B cell (primary cell): ENCODE data around the gene PIWIL1. TPM values are rescaled to one million over a fixed set of nuclear protein-coding genes. Genes with fewer than 3 reads are reported as not detected.

Experiments
- ATAC-seq: fragments of 200-7000 bp; cut with Tn5 transposase; one replicate; pipeline ENCODE4 v1.10.0; 2021; ENCODE audit warnings: low read depth, mild to moderate bottlenecking, moderate number of reproducible peaks, moderate library complexity
- CTCF ChIA-PET: fragments of 350-600 bp; sonication (Branson Sonifier 250); formaldehyde crosslinking; loops from one replicate; lab custom pipeline; 2021; ENCODE audit warnings: antibody characterized with exemption, inconsistent platforms; lab: Charles Lee
- POLR2A ChIA-PET: fragments of 350-600 bp; sonication (Branson Sonifier 250); formaldehyde crosslinking; loops from one replicate; lab custom pipeline; 2021; ENCODE audit warnings: antibody characterized with exemption; lab: Charles Lee
- DNase-seq: peaks from one replicate; pipeline ENCODE4 v3.0.0; 2013
- H2AFZ ChIP-seq: 2 replicates; pipeline ENCODE4 v1.6.1; 2012; ENCODE audit warnings: mild to moderate bottlenecking, low read depth, low read length; ENCODE audit not compliant: insufficient read depth, poor library complexity, severe bottlenecking
- H3K27ac ChIP-seq, 2 donors: 1 replicate in 1 of 2; 2 replicates in 1 of 2; pipeline ENCODE4 v1.5.1; 2012 to 2013; ENCODE audit warnings: low read length in 2 of 2, mild to moderate bottlenecking in 2 of 2, moderate library complexity in 1 of 2
- H3K27me3 ChIP-seq, 4 experiments: fragments of 200-600 bp in 1 of 4; sonication (generic) in 1 of 4; replicated peaks in 1 of 4; 1 replicate in 2 of 4; 2 replicates in 2 of 4; pipeline versions ENCODE4 v1.6.1 to v1.7.0; 2013 to 2016; ENCODE audit warnings: low read length in 3 of 4, mild to moderate bottlenecking in 2 of 4, mixed read lengths in 1 of 4, moderate library complexity in 1 of 4; ENCODE audit not compliant: insufficient read depth in 4 of 4, control insufficient read depth in 3 of 4; ENCODE audit errors: control extremely low read depth in 1 of 4
- H3K36me3 ChIP-seq, 2 experiments: replicated peaks in 1 of 2; 1 replicate in 1 of 2; 2 replicates in 1 of 2; pipeline versions ENCODE4 v1.6.1 to v1.7.1; 2013; ENCODE audit warnings: low read length in 1 of 2; ENCODE audit not compliant: insufficient read depth in 2 of 2, control insufficient read depth in 1 of 2; ENCODE audit errors: control extremely low read depth in 1 of 2, extremely low read depth in 1 of 2
- H3K4me1 ChIP-seq, 2 donors: fragments of 200-600 bp in 1 of 2; sonication (generic) in 1 of 2; 1 replicate in 1 of 2; 2 replicates in 1 of 2; pipeline versions ENCODE4 v1.5.1 to v1.6.1; 2013 to 2017; ENCODE audit warnings: low read length in 2 of 2; ENCODE audit not compliant: control insufficient read depth in 2 of 2, insufficient read depth in 2 of 2
- H3K4me2 ChIP-seq: replicated peaks from 2 replicates; pipeline ENCODE3; 2012; ENCODE audit warnings: mild to moderate bottlenecking, low read depth, low read length; ENCODE audit not compliant: poor library complexity, severe bottlenecking
- H3K4me3 ChIP-seq, 5 experiments: fragments of 200-600 bp in 1 of 5; sonication (generic) in 1 of 5; 1 replicate in 3 of 5; 2 replicates in 2 of 5; pipeline versions ENCODE4 v1.5.1 to v1.7.0; 2011 to 2016; ENCODE audit warnings: low read length in 4 of 5, mild to moderate bottlenecking in 4 of 5, low read depth in 2 of 5, control low read depth in 1 of 5, moderate library complexity in 1 of 5; ENCODE audit not compliant: insufficient read depth in 1 of 5; ENCODE audit errors: control extremely low read depth in 1 of 5, extremely low read depth in 1 of 5
- H3K79me2 ChIP-seq: fragments of 200-600 bp; sonication (generic); one replicate; pipeline ENCODE4 v1.6.0; 2016; ENCODE audit warnings: low read length; ENCODE audit not compliant: control insufficient read depth, insufficient read depth
- H3K9ac ChIP-seq: fragments of 200-600 bp; sonication (generic); 2 replicates; pipeline ENCODE4 v1.6.1; 2017; ENCODE audit warnings: mild to moderate bottlenecking, low read length, moderate library complexity
- H3K9me3 ChIP-seq, 3 donors: one replicate each; pipeline versions ENCODE4 v1.6.1 to v1.7.1; 2013; ENCODE audit warnings: low read length in 2 of 3; ENCODE audit not compliant: control insufficient read depth in 2 of 3, insufficient read depth in 1 of 3; ENCODE audit errors: control extremely low read depth in 1 of 3
- H4K20me1 ChIP-seq: 2 replicates; pipeline ENCODE4 v1.6.0; 2012; ENCODE audit warnings: mild to moderate bottlenecking, low read length; ENCODE audit not compliant: insufficient read depth, control insufficient read depth, poor library complexity, severe bottlenecking
- H3K27ac Mint-ChIP-seq: one replicate; pipeline ENCODE4 v1.8.0; 2021; ENCODE audit warnings: mixed read lengths
- H3K27me3 Mint-ChIP-seq: one replicate; pipeline ENCODE4 v1.8.0; 2021; ENCODE audit warnings: mixed read lengths
- H3K4me1 Mint-ChIP-seq: one replicate; pipeline ENCODE4 v1.8.0; 2021; ENCODE audit warnings: mixed read lengths
- H3K4me3 Mint-ChIP-seq: one replicate; pipeline ENCODE4 v1.8.0; 2021; ENCODE audit warnings: mixed read lengths
- H3K9me3 Mint-ChIP-seq: one replicate; pipeline ENCODE4 v1.8.0; 2022; ENCODE audit warnings: mixed read lengths; ENCODE audit not compliant: insufficient read depth
- CTCF ChIP-seq: fragments of 200-600 bp; IDR thresholded peaks from one replicate; pipeline ENCODE4 v1.8.0; 2022; ENCODE audit warnings: antibody characterized with exemption, mild to moderate bottlenecking
- EZH2 ChIP-seq: IDR thresholded peaks from 2 replicates; pipeline ENCODE4 v1.6.1; 2012; ENCODE audit warnings: borderline replicate concordance, low read depth, mild to moderate bottlenecking, moderate library complexity, low read length; ENCODE audit not compliant: insufficient read depth, poor library complexity, severe bottlenecking
- WGBS: methylation state at CpG from one replicate; pipeline ENCODE4 v1.1.5; 2013; ENCODE audit warnings: missing lambda C conversion rate; ENCODE audit not compliant: insufficient coverage; 5-methylcytosine and 5-hydroxymethylcytosine counted together
- intact Hi-C: fragments of 100-400 bp; cut with micrococcal nuclease; formaldehyde crosslinking; loops from one replicate; pipeline ENCODE4 v1.10.0; 2022
- polyA plus RNA-seq: library from polyadenylated mRNA; depleted of rRNA; stranded (reverse); fragments of >200 nt; gene quantifications from 2 replicates; pipeline ENCODE4 v1.2.3, GENCODE V29; 2012
- total RNA-seq, 2 donors: library from RNA; stranded (reverse); fragments of 120-200 nt in 1 of 2; gene quantifications; 1 replicate in 1 of 2; 2 replicates in 1 of 2; pipeline versions ENCODE4 v1.2.3 to v1.2.4, GENCODE V29; 2013 to 2022

Gene PIWIL1
- total and polyA plus RNA-seq, 2 donors (not counting 1 experiment from before 2014, with no cell fraction given), result not detected

DNA sequence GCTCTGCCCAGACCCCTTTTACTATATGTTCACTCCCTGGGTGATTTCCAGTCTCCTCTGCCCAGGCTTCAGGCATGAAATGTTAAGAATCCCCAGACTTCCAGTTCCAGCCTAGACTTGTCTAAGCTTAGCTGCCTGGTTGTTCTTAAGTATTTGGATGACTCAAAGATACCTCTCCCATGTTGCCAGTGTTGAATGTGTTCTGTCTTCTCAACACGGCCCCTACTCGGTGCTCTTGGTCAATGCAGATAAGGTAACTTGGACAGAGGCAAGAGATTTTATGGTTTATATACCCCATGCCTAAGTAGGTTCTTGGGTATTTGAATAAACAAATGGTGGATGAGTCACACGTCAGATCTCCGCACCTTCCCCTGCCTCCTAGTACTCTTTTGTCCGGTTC is 13.6 kb downstream of the PIWIL1 start:
- H4K20me1 ChIP-seq, result no peaks in the 10 kb centered on the region
- H3K4me3 Mint-ChIP-seq, result no peak overlapping the region
- no peaks in the 10 kb centered on the region for H3K9me3 Mint-ChIP-seq
- H3K4me1 Mint-ChIP-seq, result no peaks in the 10 kb centered on the region
- no peak overlapping the region for H3K27ac ChIP-seq
- H3K9me3 ChIP-seq, result no peaks in the 10 kb centered on the region
- H2AFZ ChIP-seq, result no peak overlapping the region
- 93% methylated on average over 3 of the region's 5 CpGs for WGBS
- ATAC-seq, result no peak
- ChIA-PET POLR2A (no interaction called here), CTCF (no interaction called here)
- DNase-seq, result no peak
- no peaks in the 10 kb centered on the region for H3K4me1 ChIP-seq
- TF ChIP-seq EZH2 (no peak), CTCF (no peak)
- H3K36me3 ChIP-seq, result no peaks in the 10 kb centered on the region
- peaks cover 4% of the 10 kb centered on the region for H3K27me3 Mint-ChIP-seq
- no peak overlapping the region for H3K4me3 ChIP-seq
- no peaks in the 10 kb centered on the region for H3K79me2 ChIP-seq
- no peaks in the 10 kb centered on the region for H3K27me3 ChIP-seq
- no peak overlapping the region for H3K27ac Mint-ChIP-seq
- H3K4me2 ChIP-seq, result no peak overlapping the region
- intact Hi-C loops, result no loop called here
- H3K9ac ChIP-seq, result no peak overlapping the region

- ChIA-PET POLR2A (no interaction called here), CTCF (interaction anchor here (0.7 kb wide), 1 partner anchor 24 kb away, joined by 3 read pairs; no protein-coding TSS in a partner anchor)
- intact Hi-C loops, result no loop called here
- Mint-ChIP-seq H3K27ac (no peak overlapping the region), H3K4me1 (no peaks in the 10 kb centered on the region), H3K27me3 (peaks cover 4% of the 10 kb centered on the region), H3K4me3 (no peak overlapping the region), H3K9me3 (no peaks in the 10 kb centered on the region)
- H4K20me1 ChIP-seq, result no peaks in the 10 kb centered on the region
- H3K4me2 ChIP-seq, result no peak overlapping the region
- H3K4me3 ChIP-seq, result no peak overlapping the region
- H3K9ac ChIP-seq, result no peak overlapping the region
- ATAC-seq (no peak), DNase-seq (no peak)
- no peak overlapping the region for H3K27ac ChIP-seq
- H3K4me1 ChIP-seq, result no peaks in the 10 kb centered on the region
- H3K36me3 ChIP-seq, result no peaks in the 10 kb centered on the region
- no peaks in the 10 kb centered on the region for H3K27me3 ChIP-seq
- no peak overlapping the region for H2AFZ ChIP-seq
- TF ChIP-seq EZH2 (no peak), CTCF (no peak)
- no peaks in the 10 kb centered on the region for H3K79me2 ChIP-seq
- H3K9me3 ChIP-seq, result no peaks in the 10 kb centered on the region
These were observed 15.4 kb downstream of the PIWIL1 start for GRCh38 chr12:130353081-130353480.
